Astrocyte of the cerebellum (primary cell): Measurements from ENCODE around the gene KCNN4.
"Not testable (repeated sequence)": the region's sequence is repeated elsewhere in the genome, so short reads cannot be mapped to it uniquely, and the experiment has no call there.

Source experiments
- DNase-seq: peaks from one replicate; pipeline ENCODE4 v3.0.0-alpha.2; 2011; ENCODE audit warnings: low read depth
- H3K4me3 ChIP-seq: 2 replicates; pipeline ENCODE4 v1.5.1; 2011; ENCODE audit warnings: mild to moderate bottlenecking, low read depth, low read length, moderate library complexity
- in situ Hi-C: cut with HindIII; loops from 2 replicates; pipeline ENCODE4 v1.10.0; 2017; ENCODE audit warnings: low sequenced_read_pairs
- TF ChIP-seq, protein P1 (sequence below): IDR thresholded peaks from 2 replicates; pipeline ENCODE4 v1.5.1; 2012; ENCODE audit warnings: low read length, low read depth, moderate library complexity, mild to moderate bottlenecking; ENCODE audit errors: missing control alignments

The KCNN4 gene

DNA sequence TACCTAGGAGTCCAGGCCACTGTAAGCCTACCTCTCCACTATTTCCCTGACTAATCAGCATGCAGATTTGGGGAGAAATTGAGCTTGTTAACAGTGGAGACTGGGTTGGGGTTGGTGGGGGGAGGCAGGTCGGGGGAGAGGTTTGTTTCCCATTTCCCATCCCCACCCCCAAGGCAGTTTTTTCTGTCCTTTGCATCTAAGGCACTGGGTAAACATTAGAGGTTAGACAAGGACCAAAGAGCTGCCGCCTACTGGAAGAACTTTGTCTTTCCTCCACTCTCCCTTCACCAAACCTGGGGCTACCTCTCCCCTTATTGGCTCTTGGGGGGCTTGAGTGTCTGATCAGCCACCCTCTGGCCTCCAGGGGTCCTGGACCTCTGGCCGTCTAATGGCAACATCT, 953 bp downstream of the KCNN4 start:
- no peak overlapping the region for H3K4me3 ChIP-seq
- TF ChIP-seq, protein P1, sequence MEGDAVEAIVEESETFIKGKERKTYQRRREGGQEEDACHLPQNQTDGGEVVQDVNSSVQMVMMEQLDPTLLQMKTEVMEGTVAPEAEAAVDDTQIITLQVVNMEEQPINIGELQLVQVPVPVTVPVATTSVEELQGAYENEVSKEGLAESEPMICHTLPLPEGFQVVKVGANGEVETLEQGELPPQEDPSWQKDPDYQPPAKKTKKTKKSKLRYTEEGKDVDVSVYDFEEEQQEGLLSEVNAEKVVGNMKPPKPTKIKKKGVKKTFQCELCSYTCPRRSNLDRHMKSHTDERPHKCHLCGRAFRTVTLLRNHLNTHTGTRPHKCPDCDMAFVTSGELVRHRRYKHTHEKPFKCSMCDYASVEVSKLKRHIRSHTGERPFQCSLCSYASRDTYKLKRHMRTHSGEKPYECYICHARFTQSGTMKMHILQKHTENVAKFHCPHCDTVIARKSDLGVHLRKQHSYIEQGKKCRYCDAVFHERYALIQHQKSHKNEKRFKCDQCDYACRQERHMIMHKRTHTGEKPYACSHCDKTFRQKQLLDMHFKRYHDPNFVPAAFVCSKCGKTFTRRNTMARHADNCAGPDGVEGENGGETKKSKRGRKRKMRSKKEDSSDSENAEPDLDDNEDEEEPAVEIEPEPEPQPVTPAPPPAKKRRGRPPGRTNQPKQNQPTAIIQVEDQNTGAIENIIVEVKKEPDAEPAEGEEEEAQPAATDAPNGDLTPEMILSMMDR = peak; percentile 16
- no peak for DNase-seq
- in situ Hi-C loops = no loop called here

DNA sequence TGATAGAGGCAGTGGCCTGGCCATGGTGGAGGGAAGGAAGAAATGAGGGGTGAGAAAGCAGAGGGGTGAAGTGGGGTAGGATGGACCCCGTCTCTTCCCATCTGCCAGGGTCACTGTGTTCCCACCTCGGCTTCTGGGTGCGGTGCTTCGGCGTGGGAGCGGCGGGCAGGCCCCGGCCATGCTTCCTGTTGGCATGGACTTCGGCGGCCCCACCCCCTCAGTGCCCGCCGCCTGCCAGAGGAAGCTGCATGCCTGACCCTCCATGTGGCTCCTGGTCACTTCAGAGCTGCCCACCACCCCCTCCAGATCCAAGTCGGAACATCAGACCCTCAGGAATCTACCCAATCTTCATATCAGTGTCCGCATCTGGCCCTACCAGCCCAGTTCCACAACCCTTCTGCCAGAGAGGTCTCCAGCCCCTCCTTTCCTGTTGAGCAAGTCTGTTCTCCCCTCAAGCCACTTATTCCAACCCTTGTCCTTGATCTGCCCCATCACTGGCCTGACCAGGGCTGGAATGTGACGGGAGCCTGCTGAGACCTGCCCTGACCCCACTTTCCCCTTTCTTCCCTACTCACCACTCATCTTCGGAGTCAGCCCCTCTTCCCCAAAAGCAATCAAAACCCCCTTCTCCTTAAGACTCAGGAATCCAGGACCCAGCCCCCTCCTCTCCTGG, 1.5 kb downstream of the KCNN4 start:
- in situ Hi-C loops = no loop called here
- TF ChIP-seq, protein P1 = no peak
- no peak overlapping the region for H3K4me3 ChIP-seq
- DNase-seq = no peak

DNA sequence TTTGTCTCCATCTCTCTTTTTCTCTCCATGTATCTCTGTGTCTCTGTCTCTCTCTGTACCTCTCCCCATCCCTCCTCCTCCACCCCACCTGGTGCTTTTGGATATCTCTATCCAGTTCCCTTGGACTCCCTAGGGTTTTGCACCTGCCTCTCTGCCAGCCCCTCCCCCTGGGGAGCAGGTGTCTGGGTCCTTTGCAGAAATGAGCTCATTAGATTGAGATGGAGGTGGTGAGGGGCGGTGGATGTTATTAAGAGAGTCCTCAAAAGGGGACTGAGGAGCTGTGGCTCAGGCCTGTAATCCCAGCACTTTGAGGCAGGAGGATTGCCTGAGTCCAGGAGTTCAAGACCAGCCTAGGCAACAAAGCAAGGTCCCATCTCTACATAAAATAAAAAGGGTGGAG, 2.1 kb downstream of the KCNN4 start:
- in situ Hi-C loops = no loop called here
- TF ChIP-seq, protein P1 = no peak
- H3K4me3 ChIP-seq = no peak overlapping the region

DNA sequence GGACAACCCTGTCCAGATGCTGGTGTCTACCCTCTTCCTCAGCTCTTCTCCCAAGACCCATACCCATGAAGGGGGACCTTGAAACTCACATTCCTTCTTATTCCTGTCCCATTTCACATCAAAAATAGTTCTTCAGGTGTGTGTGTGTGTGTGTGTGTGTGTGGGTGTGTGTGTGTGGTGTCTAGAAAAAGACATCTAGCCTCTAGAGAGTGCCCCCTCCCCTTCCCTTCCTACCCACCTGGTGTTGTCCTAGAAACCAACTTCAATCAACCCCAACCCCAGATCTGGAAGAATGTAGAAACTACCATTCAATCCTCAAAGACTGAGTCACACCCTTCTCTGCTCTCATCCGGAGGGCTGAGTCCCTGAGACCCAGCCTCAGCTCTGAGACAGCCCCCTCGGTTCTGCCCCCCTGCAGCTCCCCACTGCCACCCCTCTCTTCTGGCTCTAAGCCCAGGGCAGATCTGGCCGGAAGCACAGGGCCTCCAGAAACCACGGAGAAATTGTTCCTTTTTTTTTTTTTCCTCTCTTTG, 3.5 kb downstream of the KCNN4 start:
- no peak overlapping the region for H3K4me3 ChIP-seq
- no peak for DNase-seq
- in situ Hi-C loops = no loop called here
- TF ChIP-seq, protein P1 = no peak

More for the DNA sequence above, 2.1 kb downstream of the KCNN4 start:
- DNase-seq = no peak

DNA sequence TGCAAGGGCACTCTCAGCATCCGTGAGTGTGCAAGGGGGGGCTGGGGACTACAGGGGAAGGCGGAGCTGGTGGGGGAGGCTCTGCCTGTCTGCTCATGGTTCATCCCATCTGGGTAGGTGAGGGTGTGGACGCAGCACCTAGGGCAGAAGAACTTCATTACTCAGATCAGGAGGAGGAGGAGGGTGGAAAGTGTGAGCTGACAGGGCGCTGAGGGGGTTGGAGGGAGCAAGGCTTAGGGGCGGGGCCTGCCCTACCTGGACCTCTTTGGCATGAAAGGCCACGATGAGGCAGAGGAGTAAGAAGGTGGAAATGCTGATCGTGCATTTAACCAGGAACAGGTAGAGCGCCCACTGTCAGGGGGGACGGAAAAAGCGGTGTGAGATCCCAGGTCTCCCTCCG, 4.5 kb downstream of the KCNN4 start:
- no peak for DNase-seq
- TF ChIP-seq, protein P1 = no peak
- H3K4me3 ChIP-seq = no peak overlapping the region
- in situ Hi-C loops = no loop called here

DNA sequence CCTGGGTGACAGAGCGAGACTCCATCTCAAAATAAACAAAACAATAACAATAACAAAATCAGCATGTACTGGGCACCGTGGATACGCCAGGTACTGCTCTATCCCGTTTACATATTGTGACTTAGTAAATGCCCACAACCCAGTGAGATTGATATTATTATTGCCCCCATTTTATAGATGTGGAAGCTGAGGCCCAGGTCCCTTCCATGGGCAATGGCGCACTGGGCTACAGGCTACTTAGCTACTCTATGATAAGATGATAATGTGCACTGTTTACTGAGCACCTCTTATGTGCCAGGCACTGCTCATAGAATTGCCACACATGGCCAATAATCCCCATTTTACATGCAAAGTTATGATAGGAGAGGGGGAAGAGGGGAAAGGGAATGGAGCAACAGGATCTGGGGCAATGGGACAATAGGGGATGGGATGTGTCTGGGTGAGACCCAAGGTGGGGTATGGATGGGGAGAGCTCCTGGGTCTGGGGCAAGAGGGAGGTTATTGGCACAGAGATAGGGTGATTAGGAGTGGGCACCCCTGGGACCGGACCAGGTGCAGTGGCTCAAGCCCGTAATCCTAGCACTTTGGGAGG, 5.4 kb downstream of the KCNN4 start:
- in situ Hi-C loops = no loop called here
- TF ChIP-seq, protein P1 = no peak
- no peak overlapping the region for H3K4me3 ChIP-seq
- DNase-seq = no peak

DNA sequence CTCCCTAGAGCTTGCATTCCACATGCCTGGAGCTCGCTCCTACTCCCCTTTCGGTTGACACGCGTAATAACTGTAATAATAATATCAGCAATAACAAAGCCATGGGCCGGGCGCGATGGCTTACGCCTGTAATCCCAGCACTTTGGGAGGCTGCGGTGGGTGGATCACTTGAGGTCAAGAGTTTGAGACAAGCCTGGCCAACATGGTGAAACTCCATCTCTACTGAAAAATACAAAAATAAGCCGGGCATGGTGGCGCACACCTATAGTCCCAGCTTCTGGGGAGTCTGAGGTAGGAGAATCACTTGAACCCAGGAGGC, 5.9 kb downstream of the KCNN4 start:
- not testable (repeated sequence) for DNase-seq, H3K4me3 ChIP-seq
- in situ Hi-C loops = loop anchor here (5.0 kb wide), 1 partner anchor 53 kb away; no protein-coding TSS in a partner anchor
